Erythroblast (primary cell): ENCODE data around the gene HBG2.

Experiments used
- DNase-seq, 2 experiments: peaks; one replicate each; lab custom pipeline; 2025; lab: John Stamatoyannopoulos, UW
- GATA1 ChIP-seq: IDR thresholded peaks from 2 replicates; pipeline ENCODE4 v1.6.1; 2011; ENCODE audit warnings: low read depth, mild to moderate bottlenecking, control low read depth, low read length, moderate library complexity
- POLR2A ChIP-seq: IDR thresholded peaks from 2 replicates; pipeline ENCODE4 v1.6.1; 2011; ENCODE audit warnings: mild to moderate bottlenecking, low read length

Gene HBG2

DNA sequence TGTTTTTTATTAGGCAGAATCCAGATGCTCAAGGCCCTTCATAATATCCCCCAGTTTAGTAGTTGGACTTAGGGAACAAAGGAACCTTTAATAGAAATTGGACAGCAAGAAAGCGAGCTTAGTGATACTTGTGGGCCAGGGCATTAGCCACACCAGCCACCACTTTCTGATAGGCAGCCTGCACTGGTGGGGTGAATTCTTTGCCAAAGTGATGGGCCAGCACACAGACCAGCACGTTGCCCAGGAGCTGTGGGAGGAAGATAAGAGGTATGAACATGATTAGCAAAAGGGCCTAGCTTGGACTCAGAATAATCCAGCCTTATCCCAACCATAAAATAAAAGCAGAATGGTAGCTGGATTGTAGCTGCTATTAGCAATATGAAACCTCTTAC lies 29.1 kb downstream of the HBG2 start:
- TF ChIP-seq GATA1 (peak; percentile 35), POLR2A (no peak)
- peak; percentile 89 to 96 for DNase-seq

DNA sequence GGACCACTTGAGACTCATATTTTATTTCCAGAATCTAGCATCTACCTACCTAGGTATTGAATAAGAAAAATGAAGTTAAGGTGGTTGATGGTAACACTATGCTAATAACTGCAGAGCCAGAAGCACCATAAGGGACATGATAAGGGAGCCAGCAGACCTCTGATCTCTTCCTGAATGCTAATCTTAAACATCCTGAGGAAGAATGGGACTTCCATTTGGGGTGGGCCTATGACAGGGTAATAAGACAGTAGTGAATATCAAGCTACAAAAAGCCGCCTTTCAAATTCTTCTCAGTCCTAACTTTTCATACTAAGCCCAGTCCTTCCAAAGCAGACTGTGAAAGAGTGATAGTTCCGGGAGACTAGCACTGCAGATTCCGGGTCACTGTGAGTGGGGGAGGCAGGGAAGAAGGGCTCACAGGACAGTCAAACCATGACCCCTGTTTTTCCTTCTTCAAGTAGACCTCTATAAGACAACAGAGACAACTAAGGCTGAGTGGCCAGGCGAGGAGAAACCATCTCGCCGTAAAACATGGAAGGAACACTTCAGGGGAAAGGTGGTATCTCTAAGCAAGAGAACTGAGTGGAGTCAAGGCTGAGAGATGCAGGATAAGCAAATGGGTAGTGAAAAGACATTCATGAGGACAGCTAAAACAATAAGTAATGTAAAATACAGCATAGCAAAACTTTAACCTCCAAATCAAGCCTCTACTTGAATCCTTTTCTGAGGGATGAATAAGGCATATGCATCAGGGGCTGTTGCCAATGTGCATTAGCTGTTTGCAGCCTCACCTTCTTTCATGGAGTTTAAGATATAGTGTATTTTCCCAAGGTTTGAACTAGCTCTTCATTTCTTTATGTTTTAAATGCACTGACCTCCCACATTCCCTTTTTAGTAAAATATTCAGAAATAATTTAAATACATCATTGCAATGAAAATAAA lies 29.8 kb downstream of the HBG2 start:
- peak; percentile 54 to 60 for DNase-seq
- TF ChIP-seq GATA1 (no peak), POLR2A (peak; percentile 96)

DNA sequence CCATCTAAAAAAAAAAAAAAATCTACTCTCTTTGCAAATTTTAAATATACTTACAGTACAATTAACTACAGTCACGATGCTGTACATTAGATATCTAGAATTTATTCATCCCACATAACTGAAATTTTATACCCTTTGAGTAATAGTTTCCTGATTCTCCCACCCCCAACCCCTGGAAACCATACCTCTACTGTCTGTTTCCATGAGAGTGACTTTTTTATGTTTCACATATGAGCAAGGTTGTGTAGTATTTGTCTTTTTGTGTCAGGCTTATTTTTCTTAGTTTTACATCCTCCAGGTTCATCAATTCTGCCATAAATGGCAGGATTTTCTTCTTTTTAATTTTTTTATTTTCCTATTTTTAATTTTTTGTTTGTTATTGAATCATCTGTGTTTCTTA lies 30.9 kb downstream of the HBG2 start:
- DNase-seq = no peak
- no peak for TF ChIP-seq GATA1
- TF ChIP-seq POLR2A = peak; percentile 12

DNA sequence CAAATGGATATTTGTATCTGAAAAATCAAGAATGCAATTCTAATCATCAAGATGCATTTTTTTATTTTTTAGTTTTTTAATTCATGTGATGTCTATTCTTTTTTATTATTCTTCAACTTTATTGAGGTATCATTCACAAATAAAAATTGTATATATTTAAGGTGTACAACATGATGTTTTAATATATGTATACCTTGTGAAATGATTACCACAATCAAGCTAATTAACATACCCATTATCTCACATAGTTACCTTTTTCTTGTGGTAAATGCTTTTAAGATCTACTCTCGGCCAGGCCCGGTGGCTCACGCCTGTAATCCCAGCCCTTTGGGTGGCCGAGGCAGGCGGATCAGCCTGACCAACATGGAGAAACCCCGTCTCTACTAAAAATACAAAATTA lies 31.4 kb downstream of the HBG2 start:
- no peak for DNase-seq

DNA sequence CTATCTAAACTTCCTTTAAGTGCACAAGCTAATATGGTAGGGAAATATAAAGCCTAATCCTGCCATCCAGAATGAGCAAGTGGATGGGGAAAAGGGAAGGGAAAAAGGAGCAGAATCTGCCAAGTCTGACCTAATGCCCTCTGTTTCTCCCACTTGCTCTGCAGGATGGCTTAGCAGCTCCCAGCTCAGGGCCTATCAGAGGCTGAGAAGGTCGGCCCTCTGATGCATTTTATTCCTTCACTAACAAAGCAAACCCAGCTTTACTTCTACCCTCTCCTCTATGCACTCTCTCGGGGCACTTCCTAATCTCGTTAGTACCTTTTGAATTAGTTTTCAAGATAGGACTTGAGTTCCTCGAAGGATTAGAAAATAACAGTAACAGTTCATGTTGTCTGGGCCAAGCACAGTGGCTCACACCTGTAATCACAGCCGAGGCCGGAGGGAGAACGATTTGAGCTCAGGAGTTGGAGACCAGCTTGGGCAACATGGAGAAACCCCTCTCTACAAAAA lies 44.1 kb downstream of the HBG2 start:
- TF ChIP-seq POLR2A (no peak), GATA1 (no peak)
- no peak for DNase-seq

More for the DNA sequence above, 31.4 kb downstream of the HBG2 start:
- TF ChIP-seq POLR2A (peak; percentile 53), GATA1 (no peak)

DNA sequence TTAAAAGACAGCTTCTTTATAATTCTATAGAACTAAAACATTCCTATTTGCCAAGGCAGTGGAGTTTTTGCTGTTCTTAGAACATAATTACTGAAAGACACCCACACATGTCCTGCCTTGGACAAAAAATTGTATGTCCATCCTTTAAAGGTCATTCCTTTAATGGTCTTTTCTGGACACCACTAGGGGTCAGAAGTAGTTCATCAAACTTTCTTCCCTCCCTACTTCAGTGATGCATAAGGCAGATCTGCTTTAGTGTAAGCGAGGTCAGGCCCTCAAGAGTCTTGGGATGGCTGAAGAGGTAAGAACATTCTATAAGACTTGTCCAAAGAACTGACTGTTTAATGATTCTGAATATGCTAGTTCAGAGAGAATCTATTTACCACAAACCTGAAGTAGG lies 49.8 kb downstream of the HBG2 start:
- TF ChIP-seq GATA1 = no peak

DNA sequence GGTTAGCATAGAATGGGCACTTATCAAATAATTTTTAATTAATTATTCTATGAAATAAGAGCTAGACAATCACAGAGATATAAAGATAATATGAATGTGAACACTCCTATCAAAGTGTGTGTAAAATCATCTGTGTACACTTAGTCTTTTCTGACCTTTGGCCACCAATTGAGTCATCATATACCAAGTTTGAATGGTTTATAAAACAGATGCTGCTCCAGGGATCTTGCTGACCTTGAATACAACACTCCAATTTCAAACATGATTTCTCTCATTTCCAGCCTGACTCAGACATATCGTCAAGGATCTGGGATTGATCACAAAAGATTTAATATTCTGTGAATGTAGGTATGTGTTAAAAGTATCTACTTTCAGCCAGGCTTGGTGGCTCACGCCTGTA lies 51.2 kb downstream of the HBG2 start:
- TF ChIP-seq POLR2A (no peak), GATA1 (no peak)
- no peak for DNase-seq

More for the DNA sequence above, 49.8 kb downstream of the HBG2 start:
- peak; percentile 89 to 90 for DNase-seq
